ENCODE results near the gene GGNBP2.

GGNBP2 gene

DNA sequence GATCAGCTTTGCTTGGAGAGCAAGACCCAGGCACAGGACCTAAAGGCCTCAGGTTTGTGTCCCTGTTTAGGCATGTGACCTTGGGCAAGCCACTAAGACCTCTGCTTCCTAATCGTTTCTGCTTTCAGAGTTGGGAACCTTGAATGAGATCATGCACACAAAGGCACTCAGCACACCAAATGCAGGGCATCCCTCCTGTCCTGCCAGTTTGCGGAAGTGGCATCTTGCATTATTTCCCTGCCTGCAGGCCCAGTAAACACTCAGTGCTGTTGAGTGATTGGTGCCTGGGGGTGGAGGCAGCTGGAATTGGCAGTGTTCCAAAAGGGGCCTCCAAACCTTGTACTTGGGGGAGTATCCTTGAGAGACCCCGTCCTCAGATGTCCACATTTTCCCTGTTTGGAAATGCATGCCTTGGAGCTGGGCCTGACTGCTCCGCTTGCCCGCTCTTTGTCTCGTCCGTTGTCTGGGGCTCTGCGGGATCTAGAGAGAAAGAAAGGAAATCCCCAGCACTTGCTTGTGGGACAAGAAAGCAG lies 85.3 kb downstream of the GGNBP2 start:
- H3K4me1 ChIP-seq (ENCODE audit: low read depth, poor library complexity, severe bottlenecking) = no peaks in the 10 kb centered on the region
- no peak overlapping the region for H2AFZ ChIP-seq (ENCODE audit: low read depth)
- no peaks in the 10 kb centered on the region for H4K20me1 ChIP-seq (ENCODE audit: insufficient read depth)
- H3K27me3 ChIP-seq (ENCODE audit: insufficient read depth, low read depth) = no peaks in the 10 kb centered on the region
- no peaks in the 10 kb centered on the region for H3K79me2 ChIP-seq (ENCODE audit: insufficient read depth, low read depth)
- H3K4me2 ChIP-seq = no peak overlapping the region
- H3K9ac ChIP-seq = no peak overlapping the region
- TF ChIP-seq, protein P1, sequence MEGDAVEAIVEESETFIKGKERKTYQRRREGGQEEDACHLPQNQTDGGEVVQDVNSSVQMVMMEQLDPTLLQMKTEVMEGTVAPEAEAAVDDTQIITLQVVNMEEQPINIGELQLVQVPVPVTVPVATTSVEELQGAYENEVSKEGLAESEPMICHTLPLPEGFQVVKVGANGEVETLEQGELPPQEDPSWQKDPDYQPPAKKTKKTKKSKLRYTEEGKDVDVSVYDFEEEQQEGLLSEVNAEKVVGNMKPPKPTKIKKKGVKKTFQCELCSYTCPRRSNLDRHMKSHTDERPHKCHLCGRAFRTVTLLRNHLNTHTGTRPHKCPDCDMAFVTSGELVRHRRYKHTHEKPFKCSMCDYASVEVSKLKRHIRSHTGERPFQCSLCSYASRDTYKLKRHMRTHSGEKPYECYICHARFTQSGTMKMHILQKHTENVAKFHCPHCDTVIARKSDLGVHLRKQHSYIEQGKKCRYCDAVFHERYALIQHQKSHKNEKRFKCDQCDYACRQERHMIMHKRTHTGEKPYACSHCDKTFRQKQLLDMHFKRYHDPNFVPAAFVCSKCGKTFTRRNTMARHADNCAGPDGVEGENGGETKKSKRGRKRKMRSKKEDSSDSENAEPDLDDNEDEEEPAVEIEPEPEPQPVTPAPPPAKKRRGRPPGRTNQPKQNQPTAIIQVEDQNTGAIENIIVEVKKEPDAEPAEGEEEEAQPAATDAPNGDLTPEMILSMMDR (conservative IDR thresholded peaks at IDR 0.05; ENCODE audit: low read depth, low read length) = no peak
- H3K27ac ChIP-seq = no peak overlapping the region
- H3K36me3 ChIP-seq (ENCODE audit: insufficient read depth) = no peaks in the 10 kb centered on the region
- no peak overlapping the region for H3K4me3 ChIP-seq (IDR thresholded peaks at IDR 0.05; ENCODE audit: insufficient read depth, low read depth, low read length)

DNA sequence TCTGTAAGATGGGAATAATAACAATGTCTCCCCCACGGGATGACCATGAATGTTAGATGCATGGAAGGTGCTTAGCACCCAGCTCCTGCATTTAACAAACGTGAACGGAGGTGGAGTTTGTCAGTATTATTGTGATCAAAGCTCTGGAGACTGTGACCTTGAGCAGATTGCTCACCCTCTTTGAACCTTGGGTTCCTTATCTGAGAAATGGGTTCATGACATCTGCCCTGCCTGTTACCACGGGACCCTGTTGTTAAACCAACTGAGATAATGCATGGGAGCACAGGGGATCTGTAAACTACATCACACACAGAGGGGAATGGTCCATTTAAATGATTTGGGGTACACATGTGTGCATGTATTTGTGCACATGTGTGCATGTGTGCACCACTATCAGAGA lies 86.3 kb downstream of the GGNBP2 start:
- Histone ChIP-seq H3K27me3 (ENCODE audit: insufficient read depth, low read depth) (no peaks in the 10 kb centered on the region), H3K4me3 (IDR thresholded peaks at IDR 0.05; ENCODE audit: insufficient read depth, low read depth, low read length) (no peak overlapping the region), H2AFZ (ENCODE audit: low read depth) (no peak overlapping the region), H3K4me2 (no peak overlapping the region), H3K36me3 (ENCODE audit: insufficient read depth) (no peaks in the 10 kb centered on the region), H3K79me2 (ENCODE audit: insufficient read depth, low read depth) (no peaks in the 10 kb centered on the region), H3K4me1 (ENCODE audit: low read depth, poor library complexity, severe bottlenecking) (no peaks in the 10 kb centered on the region), H3K27ac (no peak overlapping the region), H4K20me1 (ENCODE audit: insufficient read depth) (no peaks in the 10 kb centered on the region), H3K9ac (no peak overlapping the region)
- TF ChIP-seq, protein P1 (conservative IDR thresholded peaks at IDR 0.05; ENCODE audit: low read depth, low read length) = no peak

DNA sequence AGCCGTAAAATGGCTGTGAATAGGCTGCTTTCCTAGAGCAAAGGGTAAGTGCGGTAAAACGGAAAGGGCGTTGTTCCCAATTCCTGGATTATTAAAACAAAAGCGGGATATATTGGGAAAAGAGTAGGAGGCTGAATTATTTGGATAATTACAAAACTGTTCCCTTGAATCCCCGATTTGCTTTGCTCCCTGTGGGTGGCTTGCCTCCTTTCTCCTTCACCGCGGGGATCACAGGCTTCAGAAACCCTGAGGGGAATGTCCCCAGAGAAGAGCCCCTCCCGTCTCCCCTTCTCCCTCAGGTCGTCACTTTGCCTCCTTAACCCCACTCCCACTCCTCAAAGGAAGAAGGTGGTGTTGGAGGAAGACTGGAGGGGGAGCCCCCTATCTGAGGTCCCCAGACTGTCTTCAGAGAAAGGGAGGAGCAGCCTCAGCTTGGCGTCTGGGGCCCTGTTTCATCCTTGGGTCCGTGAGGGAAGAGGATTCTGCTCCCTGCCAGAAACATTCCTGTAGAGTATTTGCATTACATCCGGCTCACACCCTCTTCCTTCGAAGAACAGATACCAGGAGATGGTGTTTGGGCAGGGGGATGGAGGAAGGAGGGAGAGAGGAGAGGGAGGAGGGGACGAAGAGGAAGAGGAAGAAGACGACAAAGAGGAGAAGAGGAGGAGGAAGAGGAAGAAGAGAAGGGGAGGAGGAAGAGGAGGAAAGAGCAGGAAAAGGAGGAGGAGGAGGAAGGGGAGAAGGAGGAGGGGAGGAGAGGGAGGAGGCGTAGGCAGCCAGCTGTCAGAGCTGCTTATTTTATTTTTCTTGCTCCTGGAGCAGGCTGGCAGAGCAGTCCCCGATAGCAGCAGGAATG lies 88.4 kb downstream of the GGNBP2 start:
- H3K27ac ChIP-seq = no peak overlapping the region
- H3K4me1 ChIP-seq (ENCODE audit: low read depth, poor library complexity, severe bottlenecking) = no peaks in the 10 kb centered on the region
- no peaks in the 10 kb centered on the region for H3K27me3 ChIP-seq (ENCODE audit: insufficient read depth, low read depth)
- no peaks in the 10 kb centered on the region for H3K36me3 ChIP-seq (ENCODE audit: insufficient read depth)
- TF ChIP-seq, protein P1 (conservative IDR thresholded peaks at IDR 0.05; ENCODE audit: low read depth, low read length) = no peak
- no peak overlapping the region for H3K4me3 ChIP-seq (IDR thresholded peaks at IDR 0.05; ENCODE audit: insufficient read depth, low read depth, low read length)
- H3K4me2 ChIP-seq = no peak overlapping the region
- H3K9ac ChIP-seq = no peak overlapping the region
- H4K20me1 ChIP-seq (ENCODE audit: insufficient read depth) = no peaks in the 10 kb centered on the region
- H2AFZ ChIP-seq (ENCODE audit: low read depth) = no peak overlapping the region
- no peaks in the 10 kb centered on the region for H3K79me2 ChIP-seq (ENCODE audit: insufficient read depth, low read depth)

All from KMS-11 (cell line).